Liver (tissue), 9 donors: ENCODE data around the gene VAC14. TPM values are rescaled to one million over a fixed set of nuclear protein-coding genes. Genes with fewer than 3 reads are reported as not detected.

Experiments used
- DNase-seq: peaks from one replicate; pipeline ENCODE4 v3.0.0-alpha.2; 2017; ENCODE audit warnings: low spot score
- H3K27ac ChIP-seq, 2 donors: one replicate each; pipeline ENCODE4 v1.7.0; 2013; ENCODE audit warnings: inconsistent platforms in 2 of 2, low read length in 2 of 2, control low read depth in 1 of 2, low read depth in 1 of 2, mild to moderate bottlenecking in 1 of 2
- H3K27me3 ChIP-seq, 4 donors: one replicate each; pipeline versions ENCODE4 v1.6.1 to v1.7.0; 2013; ENCODE audit warnings: low read length in 3 of 4, inconsistent platforms in 1 of 4, mild to moderate bottlenecking in 1 of 4, moderate library complexity in 1 of 4; ENCODE audit not compliant: control insufficient read depth in 4 of 4, insufficient read depth in 4 of 4
- H3K36me3 ChIP-seq, 4 donors: one replicate each; pipeline versions ENCODE4 v1.6.1 to v1.7.0; 2013; ENCODE audit warnings: low read length in 3 of 4, mild to moderate bottlenecking in 3 of 4, low read depth in 1 of 4, moderate library complexity in 1 of 4; ENCODE audit not compliant: control insufficient read depth in 4 of 4, insufficient read depth in 3 of 4
- H3K4me1 ChIP-seq, 4 donors: one replicate each; pipeline versions ENCODE4 v1.6.1 to v1.7.0; 2013; ENCODE audit warnings: low read length in 3 of 4, mild to moderate bottlenecking in 3 of 4, moderate library complexity in 1 of 4; ENCODE audit not compliant: control insufficient read depth in 4 of 4, insufficient read depth in 4 of 4
- H3K4me3 ChIP-seq, 3 donors: one replicate each; pipeline versions ENCODE4 v1.6.1 to v1.7.0; 2013; ENCODE audit warnings: low read length in 3 of 3, control low read depth in 1 of 3, low read depth in 1 of 3, mild to moderate bottlenecking in 1 of 3
- H3K9ac ChIP-seq, 2 donors: one replicate each; pipeline ENCODE4 v1.7.0; 2013; ENCODE audit warnings: low read length in 2 of 2, mild to moderate bottlenecking in 2 of 2, moderate library complexity in 2 of 2, control low read depth in 1 of 2, low read depth in 1 of 2
- H3K9me3 ChIP-seq, 4 donors: one replicate each; pipeline versions ENCODE4 v1.6.1 to v1.7.0; 2013; ENCODE audit warnings: low read length in 3 of 4; ENCODE audit not compliant: control insufficient read depth in 4 of 4
- CTCF ChIP-seq: fragments of 150-350 bp; IDR thresholded peaks from 2 replicates; pipeline ENCODE4 v1.5.1; 2017; ENCODE audit warnings: improper control_type of control experiment, low read depth, low read length; ENCODE audit not compliant: missing input control
- EGR1 ChIP-seq, 2 donors: IDR thresholded peaks; 2 replicates each; pipeline ENCODE4 v1.6.1; 2016 to 2018; ENCODE audit warnings: antibody characterized with exemption in 2 of 2, low read depth in 2 of 2
- FOXA1 ChIP-seq: IDR thresholded peaks from 2 replicates; pipeline ENCODE4 v1.6.1; 2016; ENCODE audit warnings: antibody characterized with exemption
- FOXA2 ChIP-seq: IDR thresholded peaks from 2 replicates; pipeline ENCODE4 v1.6.1; 2016; ENCODE audit warnings: antibody characterized with exemption
- GABPA ChIP-seq, 2 donors: IDR thresholded peaks in 1 of 2; conservative IDR thresholded peaks in 1 of 2; 2 replicates each; pipeline ENCODE4 v1.6.1; 2016; ENCODE audit warnings: antibody characterized with exemption in 2 of 2, mild to moderate bottlenecking in 1 of 2, moderate library complexity in 1 of 2
- HNF4G ChIP-seq: IDR thresholded peaks from 2 replicates; pipeline ENCODE4 v1.6.1; 2016; ENCODE audit warnings: antibody characterized with exemption
- JUND ChIP-seq, 2 donors: IDR thresholded peaks; 2 replicates each; pipeline ENCODE4 v1.6.1; 2016; ENCODE audit warnings: antibody characterized with exemption in 2 of 2
- MAX ChIP-seq: IDR thresholded peaks from 2 replicates; pipeline ENCODE4 v1.6.1; 2016; ENCODE audit warnings: antibody characterized with exemption
- NR2F2 ChIP-seq: IDR thresholded peaks from 2 replicates; pipeline ENCODE4 v1.6.1; 2016; ENCODE audit warnings: antibody characterized with exemption
- RAD21 ChIP-seq, 2 donors: IDR thresholded peaks; 2 replicates each; pipeline ENCODE4 v1.6.1; 2016; ENCODE audit warnings: antibody characterized with exemption in 2 of 2, mild to moderate bottlenecking in 2 of 2
- REST ChIP-seq: IDR thresholded peaks from 2 replicates; pipeline ENCODE4 v1.6.1; 2016; ENCODE audit warnings: antibody characterized with exemption, mild to moderate bottlenecking
- RXRA ChIP-seq, 2 donors: IDR thresholded peaks; 2 replicates each; pipeline ENCODE4 v1.6.1; 2017 to 2018; ENCODE audit warnings: antibody characterized with exemption in 2 of 2, mild to moderate bottlenecking in 1 of 2
- YY1 ChIP-seq: IDR thresholded peaks from 2 replicates; pipeline ENCODE4 v1.6.1; 2016; ENCODE audit warnings: antibody characterized with exemption, mild to moderate bottlenecking
- WGBS: extraction: QIAGEN DNeasy Blood & Tissue Kit; methylation state at CpG from one replicate; pipeline ENCODE4 v1.1.7; 2013; 5-methylcytosine and 5-hydroxymethylcytosine counted together
- polyA plus RNA-seq, 2 donors: library from polyadenylated mRNA; stranded (reverse) in 1 of 2; unstranded in 1 of 2; fragments of 200-250 nt in 1 of 2; fragments of >200 nt in 1 of 2; fragmentation: Nextera tagmentation in 1 of 2; extraction: Ambion mirVana in 1 of 2; gene quantifications; one replicate each; pipeline versions ENCODE4 v1.2.1 to v1.2.3, GENCODE V29; 2013 to 2015
- total RNA-seq, 2 donors: library from RNA; depleted of rRNA; stranded (reverse); fragments of >200 nt; gene quantifications; one replicate each; pipeline ENCODE4 v1.2.3, GENCODE V29; 2014
- donor health status: healthy.
- donor health status: healthy.
- donor health status: healthy.
- donor health status: healthy.
- donor health status: healthy.

VAC14 gene
- total and polyA plus RNA-seq, 4 donors, result 16.7 to 29.8 (median 20.5) TPM

- Histone ChIP-seq H3K36me3 (peaks cover 0 to 3% (median 1%) of the 10 kb centered on the region in 4 donors), H3K27ac (no peak overlapping the region), H3K4me1 (peaks cover 0 to 7% (median 3%) of the 10 kb centered on the region in 4 donors), H3K9ac (no peak overlapping the region), H3K4me3 (no peak overlapping the region), H3K27me3 (no peaks in the 10 kb centered on the region), H3K9me3 (no peaks in the 10 kb centered on the region)
- TF ChIP-seq MAX (no peak), JUND (IDR thresholded peaks at IDR 0.05) (no peak), REST (no peak), CTCF (no peak), FOXA2 (no peak), FOXA1 (no peak), HNF4G (no peak), RXRA (IDR thresholded peaks at IDR 0.05) (no peak), EGR1 (IDR thresholded peaks at IDR 0.05; ENCODE audit: low read depth in 2 of 2) (no peak)
- WGBS, result 85% methylated on average over 7 of the region's 7 CpGs
- no peak for DNase-seq
Measured at GRCh38 chr16:70657956-70658355, 143.0 kb downstream of the VAC14 start.

- TF ChIP-seq JUND (IDR thresholded peaks at IDR 0.05), result no peak
- TF ChIP-seq FOXA2, result no peak
- TF ChIP-seq RXRA (IDR thresholded peaks at IDR 0.05), result peak in 1 of 2 donors; percentile 25
- TF ChIP-seq YY1, result no peak
- TF ChIP-seq RAD21 (IDR thresholded peaks at IDR 0.05), result peak; percentile 50 to 77
- no peak overlapping the region for H3K27ac ChIP-seq
- no peaks in the 10 kb centered on the region for H3K27me3 ChIP-seq
- no peak overlapping the region for H3K9ac ChIP-seq
- no peaks in the 10 kb centered on the region for H3K36me3 ChIP-seq
- peaks cover 0 to 7% (median 3%) of the 10 kb centered on the region in 4 donors for H3K4me1 ChIP-seq
- no peaks in the 10 kb centered on the region for H3K9me3 ChIP-seq
- 59% methylated on average over 22 of the region's 22 CpGs for WGBS
- no peak overlapping the region for H3K4me3 ChIP-seq
- no peak for DNase-seq
Measured at GRCh38 chr16:70656712-70657263, 144.2 kb downstream of the VAC14 start.

- Histone ChIP-seq H3K27ac (no peak overlapping the region), H3K9me3 (no peaks in the 10 kb centered on the region), H3K36me3 (no peaks in the 10 kb centered on the region), H3K27me3 (no peaks in the 10 kb centered on the region), H3K4me1 (peaks cover 0 to 7% (median 3%) of the 10 kb centered on the region in 4 donors), H3K9ac (no peak overlapping the region), H3K4me3 (no peak overlapping the region)
- WGBS, result 86% methylated on average over 8 of the region's 8 CpGs
- no peak for DNase-seq
- no peak for TF ChIP-seq REST
- TF ChIP-seq GABPA (IDR thresholded peaks at IDR 0.05 in 1 of 2, conservative IDR thresholded peaks at IDR 0.05 in 1 of 2), result no peak
- TF ChIP-seq EGR1 (IDR thresholded peaks at IDR 0.05; ENCODE audit: low read depth in 2 of 2), result no peak
- no peak for TF ChIP-seq NR2F2
- no peak for TF ChIP-seq CTCF
Measured at GRCh38 chr16:70656065-70656711, 144.8 kb downstream of the VAC14 start.
